Measurements from ENCODE around the gene LDHD. TPM values are rescaled to one million over a fixed set of nuclear protein-coding genes. Genes with fewer than 3 reads are reported as not detected.

The LDHD gene
- polyA plus RNA-seq, 3 donors = 3.7 to 6.3 (median 5.4) TPM

- no CpG with 5 or more reads among the region's 3 CpGs for WGBS (ENCODE audit: insufficient coverage)
- H3K9me3 ChIP-seq (replicated peaks in 1 of 2; ENCODE audit: control insufficient read depth in 1 of 2, insufficient read depth in 1 of 2, low read length in 2 of 2) = no peaks in the 10 kb centered on the region
- H3K36me3 ChIP-seq (replicated peaks in 1 of 2; ENCODE audit: control insufficient read depth in 1 of 2, insufficient read depth in 2 of 2, low read length in 2 of 2) = no peaks in the 10 kb centered on the region
- Mint-ChIP-seq H3K36me3 (peaks cover 0 to 3% of the 10 kb centered on the region in 2 donors), H3K4me3 (no peak overlapping the region), H3K4me1 (peaks cover 39% of the 10 kb centered on the region), H3K27me3 (ENCODE audit: low read depth in 3 of 3) (peaks cover 0 to 3% (median 0%) of the 10 kb centered on the region in 3 donors), H3K9me3 (peaks cover 0 to 3% (median 0%) of the 10 kb centered on the region in 7 donors), H3K27ac (peak overlapping the region in 1 of 7 donors; percentile 32)
- H3K4me2 ChIP-seq (replicated peaks; ENCODE audit: extremely low read depth, low read length, poor library complexity, severe bottlenecking) = no peak overlapping the region
- H4K20me1 ChIP-seq (ENCODE audit: insufficient read depth, low read length) = peaks cover 19% of the 10 kb centered on the region
- no peak overlapping the region for H3K4me3 ChIP-seq (replicated peaks in 1 of 3; ENCODE audit: low read depth in 2 of 3, low read length in 3 of 3)
- intact Hi-C loops (cut with micrococcal nuclease) = no loop called here
- H3K27ac ChIP-seq (ENCODE audit: low read depth in 1 of 2, low read length in 2 of 2) = no peak overlapping the region
- H3K9ac ChIP-seq (ENCODE audit: insufficient read depth, low read length, poor library complexity, severe bottlenecking) = no peak overlapping the region
- no peak for DNase-seq
- no peak overlapping the region for H2AFZ ChIP-seq (ENCODE audit: insufficient read depth, low read depth, low read length, poor library complexity, severe bottlenecking)
- peaks cover 71% of the 10 kb centered on the region for H3K79me2 ChIP-seq (ENCODE audit: insufficient read depth, low read length)
- peaks cover 25 to 27% of the 10 kb centered on the region in 2 donors for H3K4me1 ChIP-seq (ENCODE audit: control insufficient read depth in 1 of 2, insufficient read depth in 2 of 2, low read length in 2 of 2)
- no peak for TF ChIP-seq CTCF (IDR thresholded peaks at IDR 0.05)
- no peaks in the 10 kb centered on the region for H3K27me3 ChIP-seq (ENCODE audit: control insufficient read depth in 2 of 2, insufficient read depth in 2 of 2, low read length in 2 of 2)
Measured at GRCh38 chr16:75071621-75072020, 45.0 kb downstream of the LDHD start.

GRCh38 chr16:75070012-75070841 is 46.4 kb downstream of the LDHD start:
- Histone ChIP-seq H3K4me2 (replicated peaks; ENCODE audit: extremely low read depth, low read length, poor library complexity, severe bottlenecking) (no peak overlapping the region), H3K4me1 (ENCODE audit: control insufficient read depth in 1 of 2, insufficient read depth in 2 of 2, low read length in 2 of 2) (peaks cover 24 to 26% of the 10 kb centered on the region in 2 donors), H3K9ac (ENCODE audit: insufficient read depth, low read length, poor library complexity, severe bottlenecking) (no peak overlapping the region), H2AFZ (ENCODE audit: insufficient read depth, low read depth, low read length, poor library complexity, severe bottlenecking) (no peak overlapping the region), H3K36me3 (replicated peaks in 1 of 2; ENCODE audit: control insufficient read depth in 1 of 2, insufficient read depth in 2 of 2, low read length in 2 of 2) (no peaks in the 10 kb centered on the region), H4K20me1 (ENCODE audit: insufficient read depth, low read length) (peaks cover 17% of the 10 kb centered on the region), H3K4me3 (replicated peaks in 1 of 3; ENCODE audit: low read depth in 2 of 3, low read length in 3 of 3) (no peak overlapping the region), H3K27me3 (ENCODE audit: control insufficient read depth in 2 of 2, insufficient read depth in 2 of 2, low read length in 2 of 2) (no peaks in the 10 kb centered on the region), H3K79me2 (ENCODE audit: insufficient read depth, low read length) (peaks cover 73% of the 10 kb centered on the region), H3K27ac (ENCODE audit: low read depth in 1 of 2, low read length in 2 of 2) (no peak overlapping the region), H3K9me3 (replicated peaks in 1 of 2; ENCODE audit: control insufficient read depth in 1 of 2, insufficient read depth in 1 of 2, low read length in 2 of 2) (no peaks in the 10 kb centered on the region)
- Mint-ChIP-seq H3K4me3 (no peak overlapping the region), H3K27ac (no peak overlapping the region), H3K4me1 (peaks cover 36% of the 10 kb centered on the region), H3K27me3 (ENCODE audit: low read depth in 3 of 3) (peaks cover 0 to 2% (median 0%) of the 10 kb centered on the region in 3 donors), H3K9me3 (peaks cover 0 to 3% (median 0%) of the 10 kb centered on the region in 7 donors), H3K36me3 (peaks cover 0 to 3% of the 10 kb centered on the region in 2 donors)
- 88% methylated on average over 6 of the region's 11 CpGs for WGBS (ENCODE audit: insufficient coverage)
- no peak for DNase-seq
- TF ChIP-seq CTCF (IDR thresholded peaks at IDR 0.05) = no peak
- intact Hi-C loops (cut with micrococcal nuclease) = no loop called here
